ENCODE measurements around the gene KIF26B.
"Not testable (repeated sequence)": the region's sequence is repeated elsewhere in the genome, so short reads cannot be mapped to it uniquely, and the experiment has no call there.

The KIF26B gene

DNA sequence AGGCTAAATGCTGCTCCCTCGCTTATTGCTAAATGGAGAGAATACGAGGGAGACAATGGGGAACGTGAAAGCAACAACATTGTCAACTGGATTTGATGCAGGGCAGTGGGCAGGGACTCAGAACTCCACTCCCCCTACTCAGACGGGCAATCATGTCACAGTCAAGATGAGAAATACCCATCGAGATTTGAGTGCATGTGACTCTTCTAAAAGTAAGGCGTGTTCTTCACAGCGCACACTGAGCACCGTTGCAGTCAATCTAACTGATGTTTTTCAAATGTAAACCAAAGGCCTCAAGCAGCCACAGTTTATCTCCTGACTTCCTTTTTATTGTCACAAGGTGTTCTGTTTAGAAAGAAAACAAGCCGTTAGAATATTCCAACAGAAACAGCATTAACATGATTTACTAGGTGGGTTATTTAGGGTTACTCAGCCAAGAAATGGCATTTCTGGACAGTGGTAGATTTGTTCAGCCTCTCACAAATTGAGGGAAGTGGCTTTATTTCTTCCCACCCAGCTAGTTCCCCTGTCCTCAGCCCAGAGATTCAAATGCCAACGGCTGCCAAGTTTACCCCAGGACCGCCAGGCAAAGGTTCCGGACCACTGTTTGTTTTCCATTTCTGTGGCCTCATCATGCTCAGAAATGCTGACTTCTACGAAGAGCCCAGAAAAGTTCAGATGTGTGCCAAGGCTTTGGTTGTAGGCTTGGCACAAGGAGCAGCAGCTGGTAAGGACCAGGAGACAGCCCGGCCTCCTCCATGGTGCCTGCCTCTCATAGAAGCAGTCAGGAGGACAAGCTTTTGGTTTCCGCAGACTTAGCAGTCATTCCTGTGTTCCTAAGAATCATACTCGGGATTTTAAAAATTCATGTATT is 171.4 kb downstream of the KIF26B start:
- peak; percentile 20 for DNase-seq (ENCODE audit: low spot score)

- DNase-seq (ENCODE audit: low spot score) = no peak
Observed at GRCh38 chr1:245327360-245327759, 172.6 kb downstream of the KIF26B start.

GRCh38 chr1:245327842-245328241 is 173.1 kb downstream of the KIF26B start:
- DNase-seq (ENCODE audit: low spot score) = no peak

DNA sequence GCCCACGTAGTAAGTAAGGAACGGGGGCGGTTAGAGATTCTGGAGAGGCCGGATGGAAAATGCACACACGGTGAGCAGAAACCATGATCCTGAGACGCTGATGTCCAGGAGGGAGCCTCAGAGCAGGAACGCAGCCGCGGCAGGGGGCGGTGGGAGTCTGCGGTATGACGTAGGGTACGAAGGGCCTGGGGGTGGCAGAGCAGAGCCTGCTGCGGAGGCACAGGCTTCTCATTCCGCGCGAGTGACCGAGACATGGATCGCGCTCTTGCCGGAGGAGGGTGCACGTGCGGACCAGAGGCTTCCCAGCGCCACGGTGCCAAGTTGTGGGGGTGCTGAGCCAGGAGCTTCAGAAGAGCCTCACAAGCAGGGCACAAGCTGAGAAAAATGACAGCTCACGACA is 176.2 kb downstream of the KIF26B start:
- no peak for DNase-seq (ENCODE audit: low spot score)

GRCh38 chr1:245332085-245332484 is 177.3 kb downstream of the KIF26B start:
- DNase-seq (ENCODE audit: low spot score) = no peak

DNA sequence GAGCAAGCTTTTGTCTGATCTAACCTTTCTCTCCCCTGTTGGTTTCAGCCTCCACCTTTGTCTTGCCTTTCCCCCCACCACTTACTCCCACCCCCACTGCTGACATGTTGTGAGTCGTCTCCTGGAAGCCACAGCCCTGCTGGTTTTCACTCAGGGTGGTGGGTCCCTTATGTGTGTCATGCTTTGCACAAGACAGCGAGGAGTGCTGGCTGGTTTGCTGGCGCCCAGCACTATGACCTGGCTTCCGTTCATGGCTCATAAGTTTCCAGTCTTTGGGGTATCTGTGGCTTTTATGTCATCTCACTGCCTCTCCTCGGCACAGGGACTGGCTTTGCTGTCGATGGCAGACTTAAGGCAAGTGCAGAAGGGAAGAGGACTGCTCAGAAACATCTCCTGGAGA is 177.7 kb downstream of the KIF26B start:
- DNase-seq (ENCODE audit: low spot score) = no peak

- no peak for DNase-seq (ENCODE audit: low spot score)
Observed at GRCh38 chr1:245334235-245334634, 179.4 kb downstream of the KIF26B start.

- DNase-seq (ENCODE audit: low spot score) = no peak
Observed at GRCh38 chr1:245334827-245335490, 180.2 kb downstream of the KIF26B start.

DNA sequence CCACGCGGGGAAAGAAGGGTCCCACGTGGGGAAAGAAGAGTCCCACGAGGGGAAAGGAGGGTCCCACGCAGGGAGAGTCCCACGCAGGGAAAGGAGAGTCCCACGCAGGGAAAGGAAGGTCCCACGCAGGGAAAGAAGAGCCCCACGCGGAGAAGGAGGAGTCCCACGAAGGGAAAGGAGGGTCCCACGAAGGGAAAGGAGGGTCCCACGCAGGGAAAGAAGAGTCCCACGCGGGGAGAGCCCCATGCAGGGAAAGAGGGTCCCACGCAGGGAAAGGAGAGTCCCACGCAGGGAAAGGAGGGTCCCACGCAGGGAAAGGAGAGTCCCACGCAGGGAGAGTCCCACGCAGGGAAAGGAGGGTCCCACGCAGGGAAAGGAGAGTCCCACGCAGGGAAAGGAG is 180.9 kb downstream of the KIF26B start:
- DNase-seq (ENCODE audit: low spot score) = not testable (repeated sequence)

- DNase-seq (ENCODE audit: low spot score) = no peak
Observed at GRCh38 chr1:245336149-245336983, 181.6 kb downstream of the KIF26B start.

- DNase-seq (ENCODE audit: low spot score) = not testable (repeated sequence)
Observed at GRCh38 chr1:245336984-245337355, 182.2 kb downstream of the KIF26B start.

GRCh38 chr1:245337829-245338484 is 183.2 kb downstream of the KIF26B start:
- DNase-seq (ENCODE audit: low spot score) = no peak

- DNase-seq (ENCODE audit: low spot score) = no peak
Observed at GRCh38 chr1:245338485-245338877, 183.7 kb downstream of the KIF26B start.

- no peak for DNase-seq (ENCODE audit: low spot score)
Observed at GRCh38 chr1:245341743-245342142, 187.0 kb downstream of the KIF26B start.

GRCh38 chr1:245345191-245345884 is 190.6 kb downstream of the KIF26B start:
- DNase-seq (ENCODE audit: low spot score) = no peak

DNA sequence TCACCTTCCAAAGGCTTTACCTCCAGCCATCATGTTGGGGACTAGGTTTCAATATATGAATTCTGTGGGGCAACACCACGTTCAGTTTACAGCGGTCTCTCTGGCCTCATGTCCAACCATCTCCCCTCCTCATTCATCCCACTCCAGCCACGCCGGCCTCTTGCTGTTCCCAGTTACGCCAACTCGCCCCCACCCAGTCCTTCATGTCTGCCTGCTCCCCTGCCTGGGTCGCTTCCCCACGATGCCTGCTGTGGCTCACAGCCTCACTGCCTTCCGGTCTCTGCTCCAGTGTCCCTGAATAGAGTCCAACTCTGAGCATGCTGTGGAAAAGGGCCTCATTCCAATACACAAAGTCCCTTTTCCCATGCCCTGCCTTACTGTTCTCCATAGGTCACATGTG is 193.8 kb downstream of the KIF26B start:
- DNase-seq (ENCODE audit: low spot score) = no peak

DNA sequence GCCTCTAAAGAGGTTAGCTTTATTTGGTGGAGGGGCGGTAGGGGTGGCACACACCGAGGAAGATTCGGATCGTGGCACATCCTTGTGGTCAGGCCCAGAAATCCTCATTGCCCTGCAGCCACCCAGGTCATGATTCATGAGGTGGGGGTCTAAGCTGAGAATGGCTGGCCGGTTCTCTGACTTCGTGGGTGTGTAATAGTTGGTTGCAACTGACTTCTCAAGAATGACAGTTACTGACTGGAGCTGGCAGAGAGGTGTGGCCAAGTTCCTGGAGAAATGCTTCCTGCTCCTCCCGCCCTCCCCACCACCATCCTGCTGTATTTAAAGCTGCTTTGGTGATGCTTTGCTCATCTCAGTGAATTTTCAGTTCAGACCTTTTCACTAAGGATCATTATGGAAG is 198.6 kb downstream of the KIF26B start:
- DNase-seq (ENCODE audit: low spot score) = no peak

- no peak for DNase-seq (ENCODE audit: low spot score)
Observed at GRCh38 chr1:245353915-245354775, 199.4 kb downstream of the KIF26B start.

DNA sequence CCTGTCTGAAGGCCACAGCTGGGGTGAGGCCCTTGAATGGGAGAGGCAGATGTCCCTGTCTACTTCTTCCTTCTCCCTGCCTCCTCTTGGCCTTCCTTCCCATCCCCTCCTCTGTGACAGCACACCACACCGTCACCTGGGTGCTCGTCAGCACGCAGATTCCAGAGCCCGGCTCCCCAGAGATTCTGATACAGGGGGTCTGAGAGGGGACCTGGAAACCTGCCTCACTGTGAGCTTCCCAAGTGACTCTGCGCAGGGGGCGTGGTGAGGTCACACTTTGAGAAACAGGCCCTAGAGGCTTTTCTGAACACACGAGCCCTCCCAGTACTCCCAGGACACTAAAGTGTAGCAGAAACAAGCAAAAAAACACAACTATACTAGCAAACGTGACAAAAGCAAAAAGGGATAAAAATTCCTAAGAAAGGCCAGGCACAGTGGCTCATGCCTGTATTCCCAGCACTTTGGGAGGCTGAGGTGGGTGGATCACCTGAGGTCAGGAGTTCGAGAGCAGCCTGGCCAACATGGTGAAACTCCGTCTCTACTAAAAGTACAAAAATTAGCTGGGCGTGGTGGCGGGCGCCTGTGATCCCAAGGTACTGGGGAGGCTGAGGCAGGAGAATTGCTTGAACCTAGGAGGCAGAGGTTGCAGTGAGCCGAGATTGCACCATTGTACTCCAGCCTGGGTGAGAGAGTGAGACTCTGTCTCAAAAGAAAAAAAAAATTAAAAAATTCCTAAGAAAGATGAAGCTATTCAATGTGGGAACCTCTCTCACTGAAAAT is 201.3 kb downstream of the KIF26B start:
- not testable (repeated sequence) for DNase-seq (ENCODE audit: low spot score)

Measured in Ammon's horn (tissue), 1 donor.